ENCODE data around the gene GGNBP2.
A peak's percentile ranks its signal among the peaks of the same experiment; 100 is the strongest.

Gene GGNBP2

DNA sequence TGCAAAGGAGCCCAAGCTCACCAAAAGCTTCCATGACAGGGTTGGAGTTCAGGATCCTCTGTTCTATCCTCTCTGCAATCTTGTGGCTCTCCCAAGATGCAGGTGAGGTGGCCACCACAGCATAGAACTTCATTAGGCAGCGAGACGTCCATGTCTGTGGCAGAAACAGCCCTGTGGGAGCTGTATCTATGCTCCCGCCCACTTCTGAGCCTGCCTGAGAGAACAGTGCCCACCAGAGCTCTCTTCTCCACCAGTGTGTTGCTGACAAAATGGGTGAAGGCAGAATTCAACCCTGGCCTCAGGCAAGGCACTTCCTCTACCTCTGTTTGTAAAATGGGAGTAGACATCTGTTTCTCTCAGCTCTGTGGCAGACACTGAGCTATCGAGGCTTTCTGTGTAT, 28.9 kb upstream of the GGNBP2 start:
- DNase-seq (ENCODE audit: low spot score) = no peak

DNA sequence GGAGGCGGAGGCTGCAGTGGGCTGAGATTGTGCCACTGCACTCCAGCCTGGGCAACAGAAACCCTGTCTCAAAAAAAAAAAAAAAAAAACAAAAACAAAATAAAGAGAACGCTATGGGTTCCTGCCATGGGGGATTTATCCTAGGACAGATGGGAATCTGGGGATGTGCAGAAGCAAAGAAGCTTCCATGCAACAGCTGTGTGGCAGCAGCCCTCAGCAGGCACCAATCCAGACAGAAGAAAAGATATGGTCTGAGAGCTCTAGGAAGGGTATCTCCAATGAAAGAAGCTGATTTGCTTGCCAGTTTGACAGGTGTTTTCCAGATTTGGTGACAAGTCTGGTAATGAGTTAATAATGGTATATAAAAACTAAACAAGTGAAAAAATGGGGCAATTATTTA, 21.6 kb upstream of the GGNBP2 start:
- DNase-seq (ENCODE audit: low spot score) = no peak

DNA sequence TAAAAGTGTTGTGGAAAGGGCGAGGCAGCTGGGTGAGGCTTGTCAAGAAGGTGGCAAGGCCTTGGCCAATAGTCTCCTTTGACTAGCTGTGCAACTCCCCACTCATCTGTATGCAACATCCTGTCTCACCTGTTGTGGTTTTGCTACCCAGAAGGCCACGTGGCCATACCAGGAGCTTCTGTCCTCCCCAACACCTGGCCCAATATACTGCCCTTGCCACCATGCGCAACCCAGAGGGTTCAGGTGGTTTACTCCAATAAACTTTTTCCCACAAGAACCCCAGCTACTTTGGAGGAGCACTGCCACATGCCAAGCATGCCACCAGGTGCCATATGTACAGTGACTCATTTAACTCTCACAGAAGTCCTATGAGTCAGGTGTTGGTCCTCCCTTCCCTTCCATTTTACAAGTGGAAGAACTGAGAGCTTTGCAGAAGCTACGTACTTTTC, 20.3 kb upstream of the GGNBP2 start:
- no peak for DNase-seq (ENCODE audit: low spot score)

DNA sequence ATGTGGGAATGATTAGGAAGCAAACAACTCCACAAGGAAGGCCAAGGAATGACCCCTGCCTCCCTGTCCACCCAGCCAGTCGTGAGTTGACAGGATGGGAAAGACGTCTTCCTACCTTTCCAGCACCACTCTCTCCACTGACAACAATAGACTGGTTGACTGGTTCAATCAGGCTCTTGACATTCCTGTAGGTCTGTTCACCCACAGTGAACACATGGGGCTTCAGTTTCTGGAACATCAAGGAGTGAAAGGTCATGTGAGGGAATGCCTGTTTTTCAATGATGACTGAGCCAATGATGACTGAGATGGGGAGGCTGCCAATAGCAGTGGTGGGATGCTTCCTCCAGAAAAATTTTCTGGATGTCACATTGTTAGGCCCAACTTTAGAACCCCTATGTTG, 19.6 kb upstream of the GGNBP2 start:
- no peak for DNase-seq (ENCODE audit: low spot score)

DNA sequence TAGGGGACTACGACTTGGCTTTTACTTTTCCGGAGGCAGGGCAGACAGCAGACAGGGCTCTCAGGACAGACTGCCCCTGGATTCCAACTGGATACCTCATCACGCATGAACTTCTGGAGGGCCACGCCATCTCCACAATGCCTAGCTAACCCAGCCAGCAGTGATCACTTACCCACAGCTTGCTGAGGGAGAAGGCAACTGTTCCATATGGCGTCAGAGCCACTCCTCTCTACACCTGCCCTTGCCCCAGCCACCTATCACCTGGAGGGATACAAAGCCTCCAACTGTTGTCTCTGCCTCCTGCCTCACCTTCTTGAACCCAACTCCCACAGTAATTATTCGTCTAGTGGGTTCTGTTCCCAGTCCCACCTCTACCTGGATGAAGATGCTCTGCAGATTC, 18.8 kb upstream of the GGNBP2 start:
- no peak for DNase-seq (ENCODE audit: low spot score)

DNA sequence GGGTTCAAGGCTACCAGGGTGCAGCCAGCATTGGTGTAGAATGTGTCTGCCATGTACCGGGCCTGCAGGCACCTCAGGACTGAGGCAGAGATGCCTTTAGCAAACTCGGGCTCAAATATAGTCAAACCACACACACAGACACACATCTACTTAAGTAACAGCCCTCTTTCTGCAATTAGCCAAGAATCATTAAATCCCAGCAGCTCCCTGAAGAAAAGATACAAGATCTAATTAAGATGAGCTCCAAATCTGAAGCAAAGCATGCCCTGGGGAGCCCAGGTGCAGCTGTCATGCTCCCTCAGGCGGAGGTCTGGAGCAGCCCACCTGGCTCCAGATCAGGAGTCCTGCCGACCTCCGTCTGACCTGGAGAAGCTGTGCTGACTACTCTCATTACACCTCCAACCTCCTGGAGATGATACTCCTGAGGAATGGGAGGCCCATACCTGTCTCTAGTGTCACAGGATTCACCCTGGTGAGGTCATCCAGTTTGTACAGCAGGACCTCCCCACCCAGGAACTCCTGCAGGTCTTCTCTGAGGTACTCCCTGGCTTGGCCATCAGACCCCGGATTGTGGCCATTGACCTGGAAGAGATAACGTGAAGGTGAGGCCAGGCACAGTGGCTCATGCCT, 17.0 kb upstream of the GGNBP2 start:
- DNase-seq (ENCODE audit: low spot score) = no peak

DNA sequence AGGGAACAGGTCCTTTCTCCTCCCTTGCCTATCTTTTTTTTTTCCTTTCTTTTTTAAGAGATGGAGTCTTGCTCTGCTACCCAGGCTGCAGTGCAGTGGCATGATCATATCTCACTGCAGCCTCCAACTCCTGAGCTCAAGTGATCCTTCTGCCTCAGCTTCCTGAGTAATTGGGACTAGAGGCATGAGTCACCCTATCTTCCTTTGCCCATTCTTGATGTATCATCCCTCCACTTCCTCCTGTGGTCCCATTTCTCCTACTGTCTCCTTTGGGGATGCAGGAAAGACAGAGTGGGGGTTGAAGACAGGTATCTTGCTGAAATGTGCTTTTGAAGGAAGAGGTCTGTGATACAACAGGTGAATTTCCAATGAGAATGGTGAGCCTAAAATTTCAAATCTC, 15.6 kb upstream of the GGNBP2 start:
- no peak for DNase-seq (ENCODE audit: low spot score)

DNA sequence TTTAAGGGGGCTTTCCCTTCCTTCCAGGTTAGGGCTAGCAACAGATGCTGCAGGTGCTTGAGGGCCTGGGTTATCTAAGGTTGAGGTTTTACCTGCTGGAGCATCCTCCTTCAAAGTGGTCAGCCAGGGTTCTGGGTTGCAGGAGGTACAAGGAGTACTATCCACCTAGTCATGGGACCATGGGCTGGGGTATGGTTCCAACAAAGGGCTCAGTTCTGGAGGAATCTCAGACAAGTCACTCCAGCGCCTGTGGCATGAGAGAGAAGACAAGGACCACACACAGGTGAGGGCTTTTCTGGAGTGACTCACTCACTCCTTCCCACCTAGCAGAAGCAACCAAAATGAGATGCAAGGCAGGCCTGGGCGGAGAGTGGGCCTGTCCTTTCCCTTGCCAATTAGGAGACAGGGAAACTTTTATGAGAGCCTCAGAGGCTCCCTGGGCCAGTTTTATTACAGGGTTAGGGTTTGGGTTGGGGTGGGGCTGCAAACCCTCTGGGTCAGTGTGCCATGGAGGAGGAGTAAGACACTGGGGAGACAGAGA, 12.2 kb upstream of the GGNBP2 start:
- no peak for DNase-seq (ENCODE audit: low spot score)

DNA sequence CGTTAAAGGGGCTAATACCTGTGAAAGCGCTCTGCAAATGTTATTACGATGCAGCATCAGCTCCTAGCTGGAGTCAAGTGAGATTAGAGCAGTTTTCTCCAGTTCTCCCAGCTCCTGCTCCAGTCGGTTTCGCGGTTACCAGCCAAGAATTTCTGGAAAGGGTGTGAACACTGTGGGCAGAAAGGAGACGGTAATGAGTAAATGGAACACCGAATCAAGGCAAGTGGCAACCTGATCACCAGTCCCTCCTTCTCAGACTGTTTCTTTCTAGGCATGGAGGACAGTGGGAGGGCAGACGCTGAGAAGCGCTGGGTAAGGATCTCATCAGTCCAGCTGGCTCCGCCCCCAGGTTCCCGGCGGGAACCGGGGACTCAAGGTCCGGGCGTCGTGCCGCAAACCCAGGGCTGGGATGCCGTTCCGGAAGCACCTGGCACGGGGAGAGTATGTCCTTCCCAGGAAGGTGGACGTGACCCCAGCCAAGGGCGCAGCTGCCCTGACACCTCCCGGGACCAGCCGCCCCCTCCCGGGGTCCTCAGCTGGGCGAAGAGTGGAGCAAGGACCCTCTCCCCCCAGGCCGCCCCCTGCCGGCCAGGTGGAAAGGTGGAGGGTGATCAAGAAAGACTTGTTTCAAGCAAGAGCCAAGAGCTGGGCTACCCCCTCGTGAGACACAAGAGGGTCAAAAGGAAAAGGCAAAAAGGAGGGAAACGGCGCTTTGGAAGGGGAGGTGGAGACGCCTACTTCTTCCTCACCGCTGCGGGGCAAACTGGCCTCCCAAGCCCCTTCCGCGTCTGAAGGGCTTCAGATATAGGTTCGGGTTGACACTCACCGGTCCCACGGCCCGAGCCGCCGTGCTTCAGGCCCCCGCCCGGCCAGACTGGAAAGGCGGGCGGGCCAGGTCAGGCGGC, 10.5 kb upstream of the GGNBP2 start:
- DNase-seq (ENCODE audit: low spot score) = peak; percentile 85

DNA sequence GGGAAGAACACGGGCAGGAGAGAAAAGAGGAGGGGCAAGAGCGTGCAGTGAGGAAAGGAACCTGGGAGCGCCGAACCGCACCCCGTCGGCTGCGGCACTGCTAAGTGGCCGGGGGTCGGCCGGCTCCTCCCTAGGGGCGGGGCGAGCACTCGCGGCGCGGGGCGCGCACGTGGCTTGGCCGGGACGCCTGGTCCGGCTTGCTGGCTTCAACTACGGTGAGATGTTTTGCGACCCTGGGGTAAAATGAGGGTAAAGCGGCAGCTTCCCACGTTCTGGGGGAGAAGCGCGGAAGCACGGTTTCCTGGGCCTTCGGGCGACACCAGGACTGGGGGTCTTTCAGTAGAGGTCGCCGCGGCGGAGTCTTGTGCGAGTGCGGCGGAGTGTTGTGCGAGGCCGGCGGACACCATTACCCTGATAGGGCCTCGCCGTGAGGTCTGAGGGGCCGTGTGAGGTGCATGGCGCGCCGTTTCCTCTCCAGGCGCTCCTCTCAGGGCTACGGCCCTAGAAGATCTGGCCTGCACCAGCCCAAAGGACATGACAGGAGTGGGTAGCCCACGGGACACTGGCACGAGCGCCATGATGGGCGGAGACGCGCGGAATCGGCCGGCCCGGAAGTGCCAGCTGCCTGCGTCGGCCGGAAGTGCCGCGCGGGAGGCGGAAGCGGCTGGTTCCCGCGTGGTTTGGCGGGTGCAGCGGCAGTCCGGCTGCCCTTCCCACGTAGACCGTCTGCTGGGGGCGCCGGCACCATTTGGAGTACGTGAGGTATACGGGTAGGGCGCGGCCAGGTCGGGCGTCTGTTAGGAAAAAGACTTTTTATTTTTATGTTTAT, 9.7 kb upstream of the GGNBP2 start, which contains the start of the genes MYO19 and PIGW:
Gene MYO19, minus strand, starts transcription at position 29 of the 829 bp plus-strand sequence. CDS start 2,330 bp downstream, outside the sequence.
Gene PIGW, plus strand, starts transcription at position 148 of the 829 bp plus-strand sequence. CDS start 2,115 bp downstream, outside the sequence.
- peak; percentile 91 for DNase-seq (ENCODE audit: low spot score)

DNA sequence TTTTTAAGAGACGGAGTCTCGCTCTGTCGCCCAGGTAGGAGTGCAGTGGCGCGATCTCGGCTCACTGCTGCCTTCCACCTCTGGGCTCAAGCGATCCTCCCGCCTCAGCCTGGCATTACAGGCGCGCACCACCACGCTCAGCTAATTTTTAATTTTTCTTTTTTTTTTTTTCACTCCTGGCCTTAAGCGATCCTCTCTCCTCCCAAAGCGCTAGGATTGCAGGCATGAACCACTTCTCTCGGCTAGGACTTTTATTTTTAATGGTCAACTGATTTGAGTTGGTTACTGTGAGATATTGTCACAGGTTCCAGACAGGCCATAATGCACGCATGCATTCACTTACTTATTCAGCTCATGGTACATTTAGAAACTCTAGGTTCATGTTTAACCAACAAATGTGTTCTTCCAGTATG, 9.0 kb upstream of the GGNBP2 start:
- no peak for DNase-seq (ENCODE audit: low spot score)

DNA sequence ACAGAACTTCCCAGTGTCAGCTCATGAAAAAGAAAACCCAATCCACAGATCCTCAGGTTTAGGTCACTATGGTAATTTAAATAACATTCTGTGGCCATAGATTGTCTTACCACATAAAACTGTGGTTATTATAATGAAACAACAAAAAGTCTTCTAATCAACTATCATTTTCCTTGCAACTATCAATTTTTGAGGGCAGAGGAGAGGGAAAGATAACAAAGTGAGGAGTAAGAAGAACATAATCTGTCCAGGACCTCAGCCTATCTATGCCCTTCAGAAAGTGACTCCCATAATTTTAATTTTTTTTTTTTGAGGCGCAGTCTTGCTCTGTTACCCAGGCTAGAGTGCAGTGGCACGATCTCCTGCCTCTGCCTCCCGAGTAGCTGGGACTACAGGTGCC, 4.0 kb upstream of the GGNBP2 start:
- DNase-seq (ENCODE audit: low spot score) = no peak

DNA sequence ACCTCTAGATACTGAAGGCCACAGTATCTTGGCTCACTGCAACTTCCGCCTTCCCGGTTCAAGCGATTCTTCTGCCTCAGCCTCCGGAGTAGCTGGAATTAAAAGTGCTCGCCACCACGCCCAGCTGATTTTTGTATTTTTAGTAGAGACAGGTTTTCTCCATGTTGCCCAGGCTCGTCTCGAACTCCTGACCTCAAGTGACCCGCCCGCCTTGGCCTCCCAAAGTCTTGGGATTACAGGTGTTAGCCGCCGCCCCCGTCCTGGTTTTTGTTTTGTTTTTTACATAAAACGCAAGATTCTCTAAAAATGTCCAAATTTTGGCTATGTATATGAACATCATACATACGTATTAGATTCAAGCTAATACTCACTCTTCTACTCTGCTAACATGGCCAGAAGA, 2.0 kb upstream of the GGNBP2 start:
- DNase-seq (ENCODE audit: low spot score) = no peak

DNA sequence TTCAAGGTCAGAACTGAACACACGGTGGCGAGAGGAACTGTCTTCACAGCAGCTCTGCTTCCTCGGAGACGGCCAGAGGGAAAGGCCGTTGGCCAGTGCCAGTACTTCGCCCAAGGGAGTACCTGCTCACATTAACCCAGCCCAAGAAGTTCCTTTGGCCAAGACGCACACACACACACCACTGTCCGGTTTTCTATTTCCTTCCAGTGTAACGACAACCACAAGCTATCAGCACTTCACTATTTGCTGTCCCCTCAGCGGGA, 744 bp upstream of the GGNBP2 start:
- peak; percentile 44 for DNase-seq (ENCODE audit: low spot score)

DNA sequence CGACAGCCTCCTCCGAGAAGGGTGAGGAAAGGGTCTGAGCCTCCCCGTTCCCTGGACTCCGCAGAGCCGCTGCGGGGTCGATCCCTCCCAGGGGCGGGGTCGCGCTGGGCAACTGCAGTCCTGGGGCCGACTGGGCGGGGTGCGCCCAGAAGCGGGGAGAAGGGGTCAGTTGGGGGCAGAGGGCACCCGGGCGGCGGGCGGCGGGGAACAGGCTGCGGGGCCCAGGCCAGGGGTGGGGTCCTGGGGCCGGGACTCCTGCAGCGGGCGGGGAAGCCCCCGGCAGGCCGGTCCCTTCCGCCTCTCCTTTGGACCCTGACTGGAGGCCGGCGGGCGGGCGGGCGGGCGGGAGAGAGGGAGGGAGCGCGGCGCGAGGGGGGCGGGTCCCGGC, 352 bp downstream of the GGNBP2 start:
- no peak for DNase-seq (ENCODE audit: low spot score)

DNA sequence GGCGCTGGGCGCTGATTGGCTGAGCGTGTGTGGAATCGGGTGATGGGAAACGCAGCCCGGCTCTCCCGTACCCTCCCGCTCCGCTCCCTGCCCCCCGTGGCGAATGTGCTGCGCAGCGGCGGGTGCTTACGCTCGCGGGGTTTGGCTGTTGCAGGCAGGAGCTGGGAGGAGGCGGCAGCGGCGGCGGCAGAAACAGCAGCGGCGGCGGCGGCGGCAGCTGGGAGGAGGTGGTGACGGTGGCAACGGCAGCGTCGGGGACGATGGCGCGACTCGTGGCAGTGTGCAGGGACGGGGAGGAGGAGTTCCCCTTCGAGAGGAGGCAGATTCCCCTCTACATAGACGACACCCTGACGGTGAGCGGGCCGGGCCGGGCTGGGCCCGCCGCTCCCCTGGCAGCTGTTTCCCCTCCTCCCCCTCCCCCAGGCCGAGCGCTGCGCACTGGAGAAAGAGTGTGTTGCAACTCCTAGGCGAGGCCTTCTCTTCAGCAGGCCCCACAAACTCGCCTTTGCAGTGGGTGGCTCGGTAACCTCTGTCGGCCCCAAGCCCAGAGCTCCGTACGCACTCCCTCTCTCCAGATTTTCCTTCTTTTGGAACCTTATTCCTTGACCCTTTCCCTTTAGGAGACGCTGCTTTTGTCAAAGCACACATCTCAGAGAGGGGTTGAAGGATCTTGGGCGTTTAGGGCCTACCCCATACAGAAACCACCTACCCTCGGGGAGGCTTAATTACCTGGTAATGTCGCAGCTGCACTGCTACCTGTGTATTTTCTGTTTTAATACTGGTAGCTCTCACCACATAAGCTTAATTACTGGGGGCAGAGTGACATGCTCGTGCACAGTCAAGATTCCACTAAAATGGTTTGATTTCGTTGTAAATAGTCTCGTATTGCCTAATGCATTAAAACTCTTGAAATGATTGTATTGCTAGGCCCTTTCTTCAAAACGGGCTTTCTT, 1.0 kb downstream of the GGNBP2 start:
- peak; percentile 97 for DNase-seq (ENCODE audit: low spot score)

DNA sequence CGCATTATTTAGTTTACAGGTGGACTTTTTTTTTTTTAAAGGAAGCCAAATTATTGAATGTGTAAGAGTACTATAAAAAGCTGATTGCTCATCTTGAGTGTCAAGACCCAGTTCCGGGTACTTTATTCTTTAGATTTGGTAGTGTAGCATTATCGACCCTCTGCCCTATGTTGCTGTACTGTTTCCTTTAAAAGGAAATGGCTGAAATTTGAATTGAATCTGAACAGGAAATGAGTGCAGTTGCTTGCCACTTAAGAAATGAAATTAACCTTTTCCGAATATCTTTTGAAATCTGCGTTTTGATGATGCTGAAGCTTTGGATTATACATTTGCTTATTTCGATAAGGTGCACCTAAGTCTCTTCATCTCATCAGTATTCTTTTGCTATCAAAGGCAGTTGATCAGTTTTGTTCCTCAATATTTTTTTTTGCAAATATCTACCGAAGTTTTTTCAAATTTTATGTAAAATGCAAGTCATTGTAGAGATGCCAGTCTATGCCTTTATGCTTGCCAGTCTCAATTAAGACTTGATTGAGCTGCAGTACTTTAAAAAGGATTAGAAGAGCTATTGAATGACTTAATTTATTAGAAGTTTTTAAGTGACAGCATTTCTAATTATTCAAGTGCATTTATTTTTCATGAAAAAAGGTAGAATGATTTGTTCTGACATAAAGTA, 1.8 kb downstream of the GGNBP2 start:
- no peak for DNase-seq (ENCODE audit: low spot score)

DNA sequence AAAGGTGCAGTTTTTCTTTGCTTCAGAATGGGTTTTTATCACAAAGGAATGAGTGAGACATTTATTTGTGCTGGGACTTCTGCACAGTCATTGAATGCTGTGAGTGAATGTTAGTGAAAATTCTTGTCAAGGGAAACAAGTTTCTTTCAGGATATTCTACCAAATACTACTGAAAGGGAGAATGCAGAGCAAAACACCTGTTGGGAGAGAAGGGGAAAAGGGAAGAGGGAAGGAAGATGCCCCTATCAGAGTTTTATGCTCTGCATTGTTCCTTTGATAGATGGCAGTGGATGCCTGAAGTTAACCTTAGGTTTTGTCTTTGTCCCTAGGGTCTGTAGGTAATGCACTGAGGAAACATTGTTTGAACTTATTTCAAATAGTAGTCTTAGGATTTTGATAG, 3.1 kb downstream of the GGNBP2 start:
- DNase-seq (ENCODE audit: low spot score) = no peak

DNA sequence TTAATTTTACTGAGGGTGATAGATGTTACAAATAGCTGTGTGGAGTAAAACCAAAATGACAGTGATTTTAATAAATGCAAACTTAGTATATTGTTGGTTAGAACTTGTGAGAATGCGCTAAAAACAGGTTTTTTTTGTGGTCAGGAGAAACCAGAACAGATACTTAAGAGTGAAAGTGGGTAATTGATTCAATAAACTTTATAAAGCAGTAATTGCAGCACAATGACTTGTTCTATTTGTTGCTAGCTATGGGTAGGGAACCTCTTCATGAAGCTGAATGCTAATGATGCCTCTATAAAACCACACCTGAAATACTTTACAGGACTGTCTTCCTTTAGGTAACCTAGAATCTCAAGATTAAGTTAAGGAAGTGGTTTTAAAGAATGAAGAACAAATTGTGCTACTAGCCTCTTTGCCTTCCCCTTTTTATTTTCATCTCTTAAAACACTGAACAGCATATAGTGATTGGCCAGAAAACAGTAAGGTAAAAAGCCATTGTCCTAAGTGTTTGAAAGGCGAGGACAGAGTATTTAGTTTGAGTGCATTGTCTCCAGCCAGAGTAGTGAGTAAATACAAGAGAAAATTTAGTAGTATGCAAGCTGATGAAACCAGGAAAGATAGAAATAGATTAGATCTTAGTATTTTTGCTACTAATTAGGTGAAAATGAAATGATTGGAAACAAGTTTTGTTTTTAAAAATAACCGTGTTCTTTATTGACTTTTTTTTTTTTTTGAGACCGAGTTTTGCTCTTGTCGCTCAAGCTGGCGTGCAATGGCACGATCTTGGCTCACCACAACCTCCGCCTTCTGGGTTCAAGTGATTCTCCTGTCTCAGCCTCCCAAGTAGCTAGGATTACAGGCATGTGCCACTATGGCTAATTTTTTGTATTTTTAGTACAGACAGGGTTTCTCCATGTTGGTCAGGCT, 6.0 kb downstream of the GGNBP2 start:
- DNase-seq (ENCODE audit: low spot score) = no peak
